ENCODE results near the gene TBCB. TPM values are rescaled to one million over a fixed set of nuclear protein-coding genes. Genes with fewer than 3 reads are reported as not detected.

The TBCB gene
- total and polyA plus RNA-seq, 9 of the 15 experiments (the other 6 are each of a cell fraction or from before 2014, with no cell fraction given) = 3.5 to 115 (median 58.9) TPM

GRCh38 chr19:36140304-36141038 is 25.2 kb downstream of the TBCB start (continued):
- TF ChIP-seq ZNF76 (CRISPR knock-in tag; IDR thresholded peaks at IDR 0.05; ENCODE audit: borderline replicate concordance) (no peak), POLR2H (tag; IDR thresholded peaks at IDR 0.05; ENCODE audit: low read depth) (no peak)

GRCh38 chr19:36141039-36141927 is 26.0 kb downstream of the TBCB start:
- peak; percentile 95 for FAIRE-seq
- peak overlapping the region in 1 of 2 experiments; percentile 99; a peak in 1 of 4 replicates for H3K9ac ChIP-seq (ENCODE audit: insufficient read depth in 1 of 2, low read depth in 2 of 2, low read length in 2 of 2)
- TF ChIP-seq HDGF (IDR thresholded peaks at IDR 0.05) (0 out of 2 replicates have a peak, but pooled peaks have one; percentile 82), RFX7 (CRISPR knock-in tag; IDR thresholded peaks at IDR 0.05) (no peak), IRF2 (CRISPR knock-in tag; IDR thresholded peaks at IDR 0.05) (0 out of 2 replicates have a peak, but pooled peaks have one; percentile 36), MEF2A (IDR thresholded peaks at IDR 0.05; ENCODE audit: control insufficient read depth, low read depth, low read length) (peak; percentile 17; the same call in 1 of the 2 replicates), EHMT2 (IDR thresholded peaks at IDR 0.05) (no peak), NELFE (IDR thresholded peaks at IDR 0.05; ENCODE audit: insufficient read depth, insufficient read length) (no peak), HMBOX1 (IDR thresholded peaks at IDR 0.05) (peak; percentile 52; the same call in 1 of the 2 replicates), TRIM28 (IDR thresholded peaks at IDR 0.05) (no peak), ZBTB34 (CRISPR knock-in tag; IDR thresholded peaks at IDR 0.05) (0 out of 2 replicates have a peak, but pooled peaks have one; percentile 16), ARID3B (CRISPR knock-in tag; IDR thresholded peaks at IDR 0.05; ENCODE audit: borderline replicate concordance) (no peak), FOXK1 (CRISPR knock-in tag; IDR thresholded peaks at IDR 0.05; ENCODE audit: borderline replicate concordance) (no peak), KLF6 (CRISPR knock-in tag; IDR thresholded peaks at IDR 0.05; ENCODE audit: borderline replicate concordance) (no peak), NRF1 (conservative IDR thresholded peaks at IDR 0.05 in 1 of 2, IDR thresholded peaks at IDR 0.05 in 1 of 2) (peak; percentile 81 to 84), ZNF316 (IDR thresholded peaks at IDR 0.05) (no peak)

More at GRCh38 chr19:36141039-36141927, 26.0 kb downstream of the TBCB start:
- peaks cover 13 to 32% of the 10 kb centered on the region in 2 experiments for H3K4me1 ChIP-seq (replicated peaks in 1 of 2; ENCODE audit: control insufficient read depth in 2 of 2, insufficient read depth in 2 of 2, low read length in 2 of 2)
- ATAC-seq = peak; percentile 81
- H3K79me2 ChIP-seq (ENCODE audit: control insufficient read depth, insufficient read depth, low read length) = peaks cover 26% of the 10 kb centered on the region
- peaks cover 43% of the 10 kb centered on the region for H3K36me3 ChIP-seq (ENCODE audit: control insufficient read depth, insufficient read depth, low read length)
- H3K9me1 ChIP-seq (ENCODE audit: control insufficient read depth, insufficient read depth, low read length) = peaks cover 8% of the 10 kb centered on the region
- ChIA-PET CTCF (ENCODE audit: low intra/inter-chr PET ratio) (no interaction called here), POLR2A (no interaction called here)
- peak; percentile 89 to 94 (median 90) for DNase-seq (ENCODE audit: extremely low read depth in 1 of 4, low spot score in 3 of 4)
- WGBS (ENCODE audit: insufficient coverage, low coverage, missing lambda C conversion rate) = 28% methylated on average over 15 of the region's 42 CpGs
- peak overlapping the region; percentile 95 for H3K4me3 ChIP-seq
- intact Hi-C loops (cut with micrococcal nuclease) (no loop called here), in situ Hi-C loops (cut with MboI) (no loop called here)
- H3K9me3 ChIP-seq (replicated peaks; ENCODE audit: control insufficient read depth, insufficient read depth, low read depth, low read length) = no peaks in the 10 kb centered on the region
- no TSS peak for BruUV-seq (replicated peaks)
- H4K20me1 ChIP-seq (replicated peaks; ENCODE audit: control insufficient read depth, insufficient read depth, low read length) = peaks cover 11% of the 10 kb centered on the region
- H3K4me2 ChIP-seq (ENCODE audit: insufficient read depth, low read length) = peak overlapping the region; percentile 96
- peak overlapping the region; percentile 99; the same call in 2 of the 3 replicates for H3K27ac ChIP-seq (ENCODE audit: extremely low read depth, low read depth, low read length)
- H3K27me3 ChIP-seq (ENCODE audit: control insufficient read depth in 2 of 2, insufficient read depth in 2 of 2, low read length in 2 of 2) = no peaks in the 10 kb centered on the region
- peak overlapping the region; percentile 69; the same call in 1 of the 2 replicates for H2AFZ ChIP-seq (ENCODE audit: low read depth, low read length)

All from K562 (cell line).